WTC11 (cell line): ENCODE results near the gene SAMSN1.

Source experiments
- ATF2 ChIP-seq: sonication (generic); formaldehyde crosslinking; IDR thresholded peaks from 2 replicates; pipeline ENCODE4 v1.8.1; 2022; ENCODE audit warnings: low read depth, missing genetic modification reagents, borderline replicate concordance
- ATF3 ChIP-seq: sonication (generic); formaldehyde crosslinking; conservative IDR thresholded peaks from 2 replicates; pipeline ENCODE4 v1.8.1; 2022; ENCODE audit warnings: mild to moderate bottlenecking, missing genetic modification reagents
- CTCF ChIP-seq: fragments of 200-600 bp; IDR thresholded peaks from 2 replicates; pipeline ENCODE4 v1.8.0; 2022; ENCODE audit warnings: antibody characterized with exemption
- ESRRA ChIP-seq: sonication (generic); formaldehyde crosslinking; IDR thresholded peaks from 2 replicates; pipeline ENCODE4 v1.8.1; 2022; ENCODE audit warnings: mild to moderate bottlenecking, missing genetic modification reagents, borderline replicate concordance
- ETV6 ChIP-seq: sonication (generic); formaldehyde crosslinking; IDR thresholded peaks from 2 replicates; pipeline ENCODE4 v1.8.1; 2022; ENCODE audit warnings: mild to moderate bottlenecking, missing genetic modification reagents
- IRF1 ChIP-seq: sonication (generic); formaldehyde crosslinking; IDR thresholded peaks from 2 replicates; pipeline ENCODE4 v1.8.0; 2023; ENCODE audit warnings: missing genetic modification reagents
- JUN ChIP-seq: sonication (generic); formaldehyde crosslinking; IDR thresholded peaks from 2 replicates; pipeline ENCODE4 v1.8.0; 2023; ENCODE audit warnings: mild to moderate bottlenecking, missing genetic modification reagents
- MAX ChIP-seq: sonication (generic); formaldehyde crosslinking; IDR thresholded peaks from 2 replicates; pipeline ENCODE4 v1.8.0; 2022; ENCODE audit warnings: mild to moderate bottlenecking, missing genetic modification reagents
- NFE2L1 ChIP-seq: sonication (generic); formaldehyde crosslinking; IDR thresholded peaks from 2 replicates; pipeline ENCODE4 v1.8.1; 2023; ENCODE audit warnings: missing genetic modification reagents
- NFYB ChIP-seq: sonication (generic); formaldehyde crosslinking; conservative IDR thresholded peaks from 2 replicates; pipeline ENCODE4 v1.8.0; 2022; ENCODE audit warnings: low read depth, missing genetic modification reagents
- PRDM15 ChIP-seq: sonication (generic); formaldehyde crosslinking; IDR thresholded peaks from 2 replicates; pipeline ENCODE4 v1.8.0; 2022; ENCODE audit warnings: missing genetic modification reagents
- RELA ChIP-seq: sonication (generic); formaldehyde crosslinking; IDR thresholded peaks from 2 replicates; pipeline ENCODE4 v1.8.1; 2022; ENCODE audit warnings: missing genetic modification reagents, mild to moderate bottlenecking, borderline replicate concordance
- SP1 ChIP-seq: sonication (generic); formaldehyde crosslinking; conservative IDR thresholded peaks from 2 replicates; pipeline ENCODE4 v1.8.1; 2022; ENCODE audit warnings: missing genetic modification reagents
- USF1 ChIP-seq: sonication (generic); formaldehyde crosslinking; IDR thresholded peaks from 2 replicates; pipeline ENCODE4 v1.8.0; 2022; ENCODE audit warnings: mild to moderate bottlenecking, missing genetic modification reagents

- TF ChIP-seq MAX (no peak), ATF3 (CRISPR knock-in tag) (no peak), ESRRA (CRISPR knock-in tag) (no peak), NFYB (no peak), RELA (CRISPR knock-in tag) (no peak), CTCF (no peak), PRDM15 (CRISPR knock-in tag) (no peak), NFE2L1 (CRISPR knock-in tag) (no peak), SP1 (CRISPR knock-in tag) (no peak), USF1 (CRISPR knock-in tag) (no peak), JUN (CRISPR knock-in tag) (no peak), ATF2 (no peak), ETV6 (CRISPR knock-in tag) (no peak), IRF1 (CRISPR knock-in tag) (no peak)
These were observed 93.3 kb downstream of the SAMSN1 start for GRCh38 chr21:14452727-14453241.
